Measurements from ENCODE around the gene CACNA1I.

Gene CACNA1I

DNA sequence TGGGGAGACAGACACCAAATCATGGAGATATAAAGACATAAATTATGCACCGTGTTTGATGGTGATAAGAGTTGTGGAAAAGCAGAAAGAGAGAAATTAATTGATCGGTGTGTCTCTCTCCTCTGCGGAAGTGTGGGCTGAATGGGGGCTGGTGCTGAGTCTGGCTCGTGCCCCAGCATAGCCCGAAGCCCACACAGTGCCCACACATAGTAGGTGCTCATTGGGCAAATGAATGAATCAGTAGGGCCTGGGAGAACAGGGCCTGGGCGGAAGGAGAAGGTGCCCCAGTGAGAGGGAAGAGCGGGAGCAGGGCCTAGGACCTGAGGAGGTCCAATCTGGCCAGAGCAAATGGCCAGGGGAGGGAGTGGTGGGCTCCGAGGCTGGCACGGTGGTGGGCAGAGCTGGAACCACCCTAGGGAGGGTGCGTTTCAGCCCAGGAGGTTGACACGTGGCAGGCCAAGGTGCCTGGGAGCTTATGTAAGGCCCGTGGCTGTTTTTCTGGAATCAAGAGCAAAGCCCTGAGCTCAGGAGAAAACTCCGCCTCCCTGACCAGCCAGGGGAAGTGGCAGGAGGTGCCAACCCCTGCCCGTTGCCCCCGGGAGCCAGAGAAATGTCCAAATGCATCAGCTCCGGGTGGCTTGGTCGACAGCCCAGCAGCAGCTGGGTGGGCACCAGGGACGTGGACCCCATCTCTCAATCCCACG lies 2.1 kb upstream of the CACNA1I start:
- DNase-seq (ENCODE audit: low read depth) = no peak

DNA sequence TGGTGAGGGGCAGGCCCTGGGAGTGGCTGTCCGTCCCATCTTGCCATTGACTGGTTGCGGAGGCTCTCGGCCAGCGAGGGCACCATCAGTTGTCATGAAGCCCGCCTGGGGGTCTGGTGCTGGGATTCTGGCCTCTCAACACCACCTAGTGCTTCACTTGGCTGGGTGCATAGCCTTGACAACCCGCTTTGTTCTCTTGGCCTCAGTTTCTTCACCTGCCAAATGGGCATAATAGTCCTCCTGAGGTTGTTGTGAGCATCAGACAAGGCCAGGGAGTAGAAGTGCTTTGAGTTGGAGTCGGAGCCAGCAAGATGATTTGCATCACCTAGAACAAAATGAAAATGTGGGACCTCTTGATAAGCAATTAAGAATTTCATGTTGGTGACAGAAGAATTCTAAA lies 1.5 kb upstream of the CACNA1I start:
- DNase-seq (ENCODE audit: low read depth) = no peak

GRCh38 chr22:39570226-39570625 lies 327 bp upstream of the CACNA1I start:
- DNase-seq (ENCODE audit: low read depth) = no peak

DNA sequence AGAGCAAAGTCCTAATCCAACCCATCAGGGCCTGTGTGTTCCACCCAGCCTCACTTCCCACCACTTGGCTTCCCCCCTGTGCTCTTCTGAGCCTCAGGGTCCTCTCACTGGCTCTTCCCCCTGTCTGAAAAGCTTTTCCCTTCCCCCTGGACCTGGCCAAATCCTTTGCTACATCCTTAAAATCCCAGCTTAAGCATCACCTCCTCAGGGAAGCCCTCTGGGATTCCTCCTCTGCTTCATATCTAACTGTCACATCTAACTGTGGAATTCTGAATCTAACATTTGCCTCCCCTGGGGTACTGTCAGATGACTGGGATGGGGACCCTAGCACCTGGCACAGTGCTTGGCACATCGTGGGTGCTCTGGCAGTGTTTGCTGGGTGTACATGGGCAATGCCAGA lies 985 bp downstream of the CACNA1I start:
- no peak for DNase-seq (ENCODE audit: low read depth)

DNA sequence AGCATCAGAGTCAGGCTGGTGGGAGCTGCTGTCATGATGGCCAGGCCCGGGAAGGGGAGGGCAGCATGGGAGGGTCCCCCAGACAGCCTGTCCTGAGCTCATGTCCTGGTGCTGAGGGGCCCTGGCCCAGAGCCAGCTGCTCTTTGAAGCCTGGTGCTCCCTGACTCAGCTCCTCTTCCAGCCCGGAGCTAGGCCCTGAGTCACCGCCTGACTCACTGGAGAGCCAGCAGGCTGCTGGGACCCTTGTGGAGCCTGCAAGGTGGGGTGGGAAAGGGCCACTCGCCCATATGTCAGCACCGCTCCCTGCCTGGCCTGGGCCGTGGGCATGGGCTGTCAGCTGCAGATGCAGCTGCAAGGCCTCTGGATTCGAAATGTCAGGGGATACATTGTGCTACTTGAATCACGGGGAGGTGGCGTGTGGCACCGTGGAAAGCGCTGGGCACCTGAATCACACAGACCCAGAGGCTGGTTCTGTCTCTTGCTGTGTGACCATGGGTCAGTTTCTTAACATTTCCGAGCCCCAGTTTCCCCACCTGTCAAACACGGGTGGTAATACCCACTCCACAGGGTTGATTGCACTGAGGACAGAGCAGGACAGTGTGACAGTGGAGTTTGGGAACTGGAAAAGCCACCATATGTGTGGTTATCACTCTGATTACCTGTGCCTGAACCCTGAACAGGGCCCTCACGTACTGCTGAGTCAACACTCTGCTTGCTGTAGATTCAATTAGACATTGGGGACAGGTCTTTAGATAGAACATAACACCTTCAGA lies 4.4 kb downstream of the CACNA1I start:
- no peak for DNase-seq (ENCODE audit: low read depth)

GRCh38 chr22:39575552-39575825 lies 4.9 kb downstream of the CACNA1I start:
- DNase-seq (ENCODE audit: low read depth) = no peak

DNA sequence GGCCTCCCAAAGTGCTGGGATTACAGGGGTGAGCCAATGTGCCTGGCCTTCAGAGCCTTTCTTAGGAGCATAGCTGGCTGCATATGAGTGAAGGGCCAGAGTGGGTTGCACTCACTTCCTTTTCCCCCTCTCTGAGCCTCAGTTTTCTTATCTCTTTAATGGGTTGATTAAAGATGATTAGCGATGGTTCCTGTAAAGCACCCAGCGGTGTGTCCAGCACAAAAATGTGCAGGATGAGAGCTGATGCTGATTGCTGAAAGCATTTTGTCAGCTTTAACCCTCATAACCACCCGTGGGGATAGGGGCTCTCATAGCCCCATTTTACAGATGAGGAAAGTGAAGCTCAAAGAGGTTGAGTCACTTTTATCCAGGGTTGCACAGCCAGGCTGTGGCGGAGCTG lies 5.5 kb downstream of the CACNA1I start:
- DNase-seq (ENCODE audit: low read depth) = no peak

- no peak for DNase-seq (ENCODE audit: low read depth)
Measured at GRCh38 chr22:39577366-39577765, 6.8 kb downstream of the CACNA1I start.

- DNase-seq (ENCODE audit: low read depth) = no peak
Measured at GRCh38 chr22:39577900-39578299, 7.3 kb downstream of the CACNA1I start.

DNA sequence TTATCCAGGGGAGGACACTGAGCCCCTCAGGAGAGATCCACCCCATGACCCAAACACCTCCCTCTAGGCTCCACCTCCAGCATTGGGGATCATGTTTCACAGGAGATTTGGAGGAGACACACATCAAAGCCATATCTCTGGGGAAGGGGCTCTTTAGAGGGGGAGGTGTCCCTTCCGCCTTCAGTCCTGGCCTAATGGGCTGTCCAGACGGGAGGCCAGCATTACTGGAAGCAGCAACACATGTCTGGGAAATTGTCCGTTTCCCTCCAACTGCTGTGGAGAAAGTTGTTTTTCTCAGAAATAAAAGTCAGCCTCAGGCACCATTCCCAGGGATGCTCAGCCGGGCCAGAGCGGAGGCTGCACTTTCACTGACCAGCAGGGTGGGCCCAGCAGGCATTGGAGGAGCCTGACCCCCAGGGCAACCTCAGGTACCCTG lies 9.5 kb downstream of the CACNA1I start:
- DNase-seq (ENCODE audit: low read depth) = no peak

GRCh38 chr22:39580795-39581194 lies 10.2 kb downstream of the CACNA1I start:
- DNase-seq (ENCODE audit: low read depth) = no peak

GRCh38 chr22:39581303-39581702 lies 10.8 kb downstream of the CACNA1I start:
- DNase-seq (ENCODE audit: low read depth) = no peak

GRCh38 chr22:39583066-39583667 lies 12.6 kb downstream of the CACNA1I start:
- DNase-seq (ENCODE audit: low read depth) = no peak

DNA sequence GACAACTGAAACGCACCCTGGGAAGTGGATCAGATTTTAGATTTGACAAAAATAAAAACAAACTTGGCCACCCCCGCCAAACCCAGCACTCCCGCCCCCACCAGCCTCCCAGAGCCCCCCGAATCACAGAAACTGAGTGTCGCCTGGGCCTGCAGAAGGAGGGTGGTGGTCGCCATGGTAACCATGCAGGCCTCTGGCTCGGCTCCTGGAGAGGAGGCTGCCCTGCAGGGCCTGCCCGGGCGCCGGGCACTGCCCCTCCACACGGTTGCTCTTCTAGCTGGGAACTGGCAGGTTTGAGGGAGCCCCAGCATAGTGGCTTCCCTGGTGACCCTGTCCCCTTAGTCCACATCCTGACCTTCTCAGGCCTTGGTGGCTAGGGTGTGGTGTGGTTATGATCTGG lies 19.3 kb downstream of the CACNA1I start:
- no peak for DNase-seq (ENCODE audit: low read depth)

- no peak for DNase-seq (ENCODE audit: low read depth)
Measured at GRCh38 chr22:39592081-39593065, 21.8 kb downstream of the CACNA1I start.

GRCh38 chr22:39593066-39593930 lies 22.7 kb downstream of the CACNA1I start:
- no peak for DNase-seq (ENCODE audit: low read depth)

- no peak for DNase-seq (ENCODE audit: low read depth)
Measured at GRCh38 chr22:39593931-39594285, 23.4 kb downstream of the CACNA1I start.

GRCh38 chr22:39594411-39594810 lies 23.9 kb downstream of the CACNA1I start:
- DNase-seq (ENCODE audit: low read depth) = no peak

DNA sequence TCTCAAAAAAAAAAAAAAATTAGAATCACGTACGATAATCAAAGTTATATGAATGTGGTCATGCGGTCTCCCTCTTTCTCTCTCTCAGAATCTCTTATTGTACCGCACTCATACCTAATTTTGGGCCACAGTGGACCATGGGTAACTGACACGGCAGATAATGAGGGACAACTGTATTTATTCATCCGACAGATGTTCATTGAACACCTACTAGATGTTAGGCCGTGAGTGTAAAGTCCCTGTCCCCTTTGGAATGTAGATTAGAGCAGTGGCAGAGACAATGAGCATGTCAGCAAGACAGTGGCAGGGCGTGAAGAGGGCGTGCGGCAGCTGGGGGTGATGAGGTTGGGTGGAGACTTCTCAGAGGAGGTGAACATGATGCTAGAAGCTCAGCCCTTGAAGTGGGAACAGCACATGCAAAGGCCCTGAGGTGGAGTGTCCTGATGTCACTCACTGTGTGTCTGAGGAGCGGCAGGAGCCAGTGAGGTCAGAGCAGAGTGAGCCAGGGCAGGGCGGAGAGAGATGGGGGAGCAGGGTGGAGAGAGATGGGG lies 25.1 kb downstream of the CACNA1I start:
- no peak for DNase-seq (ENCODE audit: low read depth)

DNA sequence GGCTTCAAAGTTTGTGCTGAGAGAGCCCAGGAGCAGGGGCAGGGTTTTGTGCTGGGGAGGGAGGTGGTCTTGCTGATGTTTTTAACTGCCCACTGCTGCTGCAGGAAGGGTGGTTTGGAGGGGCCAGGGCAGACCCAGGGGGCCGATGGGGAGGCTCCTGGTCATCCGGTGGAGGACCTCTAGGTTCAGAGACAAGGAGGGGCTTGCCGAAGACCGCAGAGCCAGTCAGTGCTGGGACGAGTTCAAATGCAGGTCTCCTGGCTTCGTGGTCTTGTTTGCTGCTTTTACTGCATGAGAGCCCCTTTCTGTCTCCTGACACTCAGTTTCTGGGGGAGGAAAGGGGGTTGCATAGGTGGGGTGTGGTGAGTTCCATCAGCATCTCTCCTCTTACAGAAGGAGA lies 26.0 kb downstream of the CACNA1I start:
- DNase-seq (ENCODE audit: low read depth) = no peak

DNA sequence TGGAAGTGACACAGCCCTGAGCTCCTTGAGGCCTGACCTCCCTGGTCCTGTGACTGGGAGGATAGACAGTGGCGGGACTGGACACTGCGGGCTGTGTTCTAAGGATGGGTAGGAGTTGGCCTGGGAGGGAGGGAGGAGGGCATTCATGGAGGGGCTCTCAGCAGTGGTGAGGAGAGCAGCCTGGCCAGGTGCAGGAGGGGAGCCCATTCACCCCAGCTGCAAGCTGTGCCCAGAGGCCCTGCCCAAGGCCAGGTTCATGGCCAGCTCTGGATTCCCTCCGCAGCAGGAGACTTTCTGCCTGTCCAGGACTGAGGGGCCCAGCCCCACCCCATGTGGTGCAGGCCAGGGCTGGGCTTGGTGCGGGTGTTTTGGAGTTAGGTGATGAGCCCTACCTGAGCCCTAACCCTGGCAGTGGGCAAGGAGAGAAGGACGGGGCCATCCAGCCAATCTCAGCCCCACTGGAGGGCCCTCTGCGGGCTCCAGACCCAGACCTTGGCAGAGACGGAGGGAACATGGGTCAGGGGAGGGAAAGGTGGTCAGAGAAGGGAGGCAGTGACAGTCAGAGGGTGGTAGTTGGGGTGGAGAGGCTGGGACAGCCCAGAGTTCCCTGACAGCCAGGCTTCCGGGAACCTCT lies 26.8 kb downstream of the CACNA1I start:
- no peak for DNase-seq (ENCODE audit: low read depth)

All from stimulated activated CD8-positive, alpha-beta memory T cell treated with anti-CD3 and anti-CD28 coated beads, Interleukin-15, amount 100 ng/mL, for 1 hour (primary cell).